Brain microvascular endothelial cell (primary cell): ENCODE results near the gene DDX31.
"Not testable (repeated sequence)": the region's sequence is repeated elsewhere in the genome, so short reads cannot be mapped to it uniquely, and the experiment has no call there.

Source experiments
- DNase-seq: peaks from one replicate; pipeline ENCODE4 v3.0.0-alpha.2; 2020
- H3K27ac ChIP-seq: fragments of 250-450 bp; sonication (Bioruptor Pico); 2 replicates; pipeline ENCODE4 v1.5.1; 2020; ENCODE audit warnings: mild to moderate bottlenecking, moderate library complexity
- H3K27me3 ChIP-seq: fragments of 250-450 bp; sonication (Bioruptor Pico); replicated peaks from 2 replicates; pipeline ENCODE4 v1.5.1; 2020; ENCODE audit warnings: mild to moderate bottlenecking
- H3K36me3 ChIP-seq: fragments of 250-450 bp; sonication (Bioruptor Pico); replicated peaks from 2 replicates; pipeline ENCODE4 v1.5.1; 2020; ENCODE audit warnings: mild to moderate bottlenecking
- H3K4me3 ChIP-seq: 2 replicates; pipeline ENCODE4 v1.5.1; 2011; ENCODE audit warnings: low read depth, mild to moderate bottlenecking, control low read depth, low read length, moderate library complexity
- CTCF ChIP-seq: IDR thresholded peaks from 2 replicates; pipeline ENCODE4 v1.5.1; 2011; ENCODE audit warnings: low read depth, mild to moderate bottlenecking, moderate library complexity, low read length, control low read depth, inconsistent platforms; ENCODE audit errors: missing control alignments
- in situ Hi-C: cut with HindIII; loops from 2 replicates; pipeline ENCODE4 v1.10.0; 2017; ENCODE audit warnings: low sequenced_read_pairs, low pct_ligation_motif_present

DDX31 gene

GRCh38 chr9:132669698-132670456 lies at the start of gene DDX31:
Gene DDX31, minus strand, starts transcription at chr9:132669983. Its CDS starts 49 bp downstream, at chr9:132669934.
- H3K4me3 ChIP-seq, result peak within 1 kb of the TSS; percentile 95
- no peaks in the 10 kb centered on the region for H3K27me3 ChIP-seq
- no peak for TF ChIP-seq CTCF
- in situ Hi-C loops, result no loop called here
- peak within 1 kb of the TSS; percentile 94 for H3K27ac ChIP-seq
- DNase-seq, result peak; percentile 69
- no peaks in the 10 kb centered on the region for H3K36me3 ChIP-seq

- in situ Hi-C loops, result not testable (repeated sequence)
Observed at GRCh38 chr9:132718381-132718928, 48.7 kb upstream of the DDX31 start.

GRCh38 chr9:132717326-132717945 lies 47.7 kb upstream of the DDX31 start:
- in situ Hi-C loops, result no loop called here
- TF ChIP-seq CTCF, result no peak
- DNase-seq, result no peak

More at GRCh38 chr9:132718381-132718928, 48.7 kb upstream of the DDX31 start:
- H3K4me3 ChIP-seq, H3K36me3 ChIP-seq, H3K27ac ChIP-seq, DNase-seq, H3K27me3 ChIP-seq: not testable (repeated sequence)

GRCh38 chr9:132716007-132716406 lies 46.2 kb upstream of the DDX31 start:
- Histone ChIP-seq H3K27me3 (no peaks in the 10 kb centered on the region), H3K27ac (no peak overlapping the region), H3K4me3 (no peak overlapping the region), H3K36me3 (no peaks in the 10 kb centered on the region)
- no peak for DNase-seq
- TF ChIP-seq CTCF, result no peak
- in situ Hi-C loops, result no loop called here

More at GRCh38 chr9:132717326-132717945, 47.7 kb upstream of the DDX31 start:
- H3K27me3 ChIP-seq, result no peaks in the 10 kb centered on the region
- no peak overlapping the region for H3K27ac ChIP-seq
- no peaks in the 10 kb centered on the region for H3K36me3 ChIP-seq
- no peak overlapping the region for H3K4me3 ChIP-seq

- in situ Hi-C loops, result no loop called here
- Histone ChIP-seq H3K36me3 (no peaks in the 10 kb centered on the region), H3K27me3 (peaks cover 2% of the 10 kb centered on the region), H3K27ac (no peak overlapping the region), H3K4me3 (no peak overlapping the region)
- no peak for DNase-seq
- TF ChIP-seq CTCF, result no peak
Observed at GRCh38 chr9:132712753-132713152, 43.0 kb upstream of the DDX31 start.

- no peaks in the 10 kb centered on the region for H3K36me3 ChIP-seq
- no peak overlapping the region for H3K4me3 ChIP-seq
- no peak overlapping the region for H3K27ac ChIP-seq
- H3K27me3 ChIP-seq, result peaks cover 2% of the 10 kb centered on the region
- in situ Hi-C loops, result no loop called here
- no peak for DNase-seq
- TF ChIP-seq CTCF, result no peak
Observed at GRCh38 chr9:132711846-132712245, 42.1 kb upstream of the DDX31 start.

GRCh38 chr9:132711152-132711551 lies 41.4 kb upstream of the DDX31 start:
- H3K27ac ChIP-seq, H3K36me3 ChIP-seq, in situ Hi-C loops: not testable (repeated sequence)

More at GRCh38 chr9:132711152-132711551, 41.4 kb upstream of the DDX31 start:
- DNase-seq, H3K4me3 ChIP-seq, H3K27me3 ChIP-seq: not testable (repeated sequence)
